AG04449 (cell line): ENCODE measurements around the gene MSX1.

Experiments used
- CTCF ChIA-PET: fragments of 350-600 bp; formaldehyde crosslinking; extraction: SDS; loops from one replicate; lab custom pipeline; 2021; ENCODE audit warnings: antibody characterized with exemption; lab: Yijun Ruan, JAX
- POLR2A ChIA-PET: fragments of 400-600, 350-600 bp; formaldehyde crosslinking; extraction: SDS; loops from one replicate; lab custom pipeline; 2020; ENCODE audit warnings: antibody characterized with exemption, inconsistent platforms; lab: Yijun Ruan, JAX
- DNase-seq: peaks from one replicate; pipeline ENCODE4 v3.0.0-alpha.2; 2010; ENCODE audit warnings: low read depth, low spot score
- H3K4me3 ChIP-seq: 2 replicates; pipeline ENCODE4 v1.5.1; 2011; ENCODE audit warnings: low read depth, mild to moderate bottlenecking, control low read depth, low read length
- CTCF ChIP-seq: IDR thresholded peaks from one replicate; pipeline ENCODE4 v1.5.1; 2011; ENCODE audit warnings: mild to moderate bottlenecking, moderate library complexity, low read length, control low read depth, inconsistent platforms; ENCODE audit not compliant: insufficient read depth; ENCODE audit errors: missing control alignments

MSX1 gene

DNA sequence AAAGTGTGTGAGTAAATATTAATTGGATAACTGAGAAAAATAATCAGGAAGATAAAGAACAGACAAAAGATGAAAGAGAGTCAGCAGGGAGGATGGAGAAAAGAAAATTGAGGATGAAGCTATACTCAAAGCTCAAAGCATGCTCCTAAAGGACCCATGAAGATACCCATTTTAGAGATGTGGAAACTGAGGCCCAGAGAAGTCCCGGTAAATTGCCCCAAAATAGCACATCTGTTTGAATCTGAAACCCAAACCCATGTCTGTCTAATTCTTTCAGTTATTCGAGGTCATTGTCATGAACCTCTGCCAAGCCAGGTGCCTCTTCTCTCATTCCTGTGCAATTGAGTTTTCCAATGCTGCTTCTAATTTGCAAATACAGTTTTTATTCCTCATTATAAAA, 29.6 kb upstream of the MSX1 start:
- ChIA-PET POLR2A (no interaction called here), CTCF (no interaction called here)
- no peak for TF ChIP-seq CTCF
- no peak for DNase-seq
- no peak overlapping the region for H3K4me3 ChIP-seq

DNA sequence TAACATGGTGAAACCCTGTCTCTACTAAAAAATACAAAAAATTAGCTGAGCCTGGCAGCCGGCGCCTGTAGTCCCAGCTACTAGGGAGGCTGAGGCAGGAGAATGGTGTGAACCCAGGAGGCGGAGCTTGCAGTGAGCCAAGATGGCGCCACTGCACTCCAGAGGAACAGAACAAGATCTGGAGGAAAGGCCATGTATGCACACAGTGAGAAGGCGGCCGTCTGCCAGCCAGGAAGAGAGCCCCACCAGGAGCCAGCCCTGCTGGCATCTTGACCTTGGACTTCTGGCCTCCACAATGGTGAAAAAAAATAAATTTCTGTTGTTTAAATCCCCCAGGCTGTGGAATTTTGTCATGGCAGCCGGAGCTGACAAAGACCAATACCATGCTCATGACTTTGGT, 28.2 kb upstream of the MSX1 start:
- POLR2A ChIA-PET, result no interaction called here
- DNase-seq, result no peak
- no peak for TF ChIP-seq CTCF
- CTCF ChIA-PET, result no interaction called here
- H3K4me3 ChIP-seq, result no peak overlapping the region

GRCh38 chr4:4831825-4832224, 27.6 kb upstream of the MSX1 start:
- no peak for TF ChIP-seq CTCF
- POLR2A ChIA-PET, result no interaction called here
- H3K4me3 ChIP-seq, result no peak overlapping the region
- DNase-seq, result no peak
- CTCF ChIA-PET, result no interaction called here

DNA sequence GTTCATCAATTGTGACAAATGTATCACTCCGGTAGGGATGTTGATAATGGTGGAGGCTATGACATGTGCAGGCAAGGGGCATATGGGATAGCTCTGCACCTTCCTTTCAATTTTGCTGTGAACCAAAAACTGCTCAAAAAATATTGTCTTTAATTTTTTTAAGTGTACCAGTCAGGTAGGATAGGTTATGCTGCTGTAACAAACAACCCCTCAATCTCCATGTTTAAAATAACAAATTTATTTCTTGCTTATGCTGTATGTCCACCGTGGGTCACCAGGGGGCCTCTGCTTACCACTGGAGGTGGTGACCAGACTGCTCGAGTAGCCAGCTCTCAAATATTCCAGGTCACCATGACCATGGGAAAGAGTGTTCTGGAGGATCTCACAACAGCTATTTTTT, 23.4 kb upstream of the MSX1 start:
- ChIA-PET CTCF (no interaction called here), POLR2A (no interaction called here)
- no peak for DNase-seq
- no peak for TF ChIP-seq CTCF
- no peak overlapping the region for H3K4me3 ChIP-seq

- CTCF ChIA-PET, result no interaction called here
- no peak for DNase-seq
Observed at GRCh38 chr4:4837316-4837715, 22.1 kb upstream of the MSX1 start.

More at GRCh38 chr4:4837316-4837715, 22.1 kb upstream of the MSX1 start:
- POLR2A ChIA-PET, result no interaction called here
- no peak for TF ChIP-seq CTCF
- H3K4me3 ChIP-seq, result no peak overlapping the region
